DND-41 (cell line): ENCODE data around the gene LPAR3.

Experiments used
- ATAC-seq: fragments of 200-7000 bp; cut with Tn5 transposase; 3 replicates; pipeline ENCODE4 v1.9.1; 2021; ENCODE audit warnings: low read depth; ENCODE audit not compliant: insufficient read depth
- DNase-seq: peaks from one replicate; pipeline ENCODE4 v3.0.0-alpha.2; 2020
- H2AFZ ChIP-seq: 2 replicates; pipeline ENCODE4 v1.6.0; 2012; ENCODE audit warnings: low read depth, low read length
- H3K27ac ChIP-seq: 2 replicates; pipeline ENCODE4 v1.5.1; 2012; ENCODE audit warnings: low read length, inconsistent platforms
- H3K27me3 ChIP-seq: fragments of 200-600 bp; sonication (generic); 2 replicates; pipeline ENCODE4 v1.6.0; 2012; ENCODE audit warnings: low read length, mild to moderate bottlenecking, inconsistent platforms; ENCODE audit not compliant: insufficient read depth, poor library complexity
- H3K36me3 ChIP-seq: 2 replicates; pipeline ENCODE4 v1.5.1; 2012; ENCODE audit warnings: low read length, inconsistent platforms; ENCODE audit not compliant: insufficient read depth
- H3K4me1 ChIP-seq: 2 replicates; pipeline ENCODE4 v1.5.1; 2012; ENCODE audit warnings: mild to moderate bottlenecking, low read length; ENCODE audit not compliant: insufficient read depth
- H3K4me2 ChIP-seq: 2 replicates; pipeline ENCODE4 v1.6.0; 2012; ENCODE audit warnings: mild to moderate bottlenecking, moderate library complexity, low read length, inconsistent platforms; ENCODE audit not compliant: insufficient read depth
- H3K4me3 ChIP-seq, 2 experiments: fragments of 200-600 bp in 1 of 2; shearing (Covaris generic) in 1 of 2; 2 replicates each; pipeline ENCODE4 v1.5.1; 2012 to 2016; ENCODE audit warnings: inconsistent platforms in 2 of 2, low read length in 2 of 2, mild to moderate bottlenecking in 2 of 2, low read depth in 1 of 2, moderate library complexity in 1 of 2
- H3K79me2 ChIP-seq: 2 replicates; pipeline ENCODE4 v1.6.0; 2012; ENCODE audit warnings: low read length, inconsistent platforms; ENCODE audit not compliant: insufficient read depth
- H3K9ac ChIP-seq: 2 replicates; pipeline ENCODE4 v1.6.0; 2012; ENCODE audit warnings: low read depth, mild to moderate bottlenecking, inconsistent platforms, low read length, moderate library complexity
- H3K9me3 ChIP-seq: 2 replicates; pipeline ENCODE4 v1.5.1; 2012; ENCODE audit warnings: low read length, moderate library complexity, mild to moderate bottlenecking, inconsistent platforms; ENCODE audit not compliant: insufficient read depth, severe bottlenecking
- H4K20me1 ChIP-seq: 2 replicates; pipeline ENCODE4 v1.6.0; 2012; ENCODE audit warnings: low read length; ENCODE audit not compliant: insufficient read depth
- EZH2 ChIP-seq: IDR thresholded peaks from 3 replicates; pipeline ENCODE4 v1.6.1; 2012; ENCODE audit warnings: borderline replicate concordance, low read depth, mild to moderate bottlenecking, moderate library complexity, low read length, inconsistent platforms; ENCODE audit not compliant: severe bottlenecking
- TF ChIP-seq, protein P1 (sequence below): IDR thresholded peaks from 2 replicates; pipeline ENCODE4 v1.5.1; 2012; ENCODE audit warnings: borderline replicate concordance, low read length, moderate library complexity, mild to moderate bottlenecking; ENCODE audit not compliant: poor library complexity, severe bottlenecking; ENCODE audit errors: extremely low read depth

The LPAR3 gene

DNA sequence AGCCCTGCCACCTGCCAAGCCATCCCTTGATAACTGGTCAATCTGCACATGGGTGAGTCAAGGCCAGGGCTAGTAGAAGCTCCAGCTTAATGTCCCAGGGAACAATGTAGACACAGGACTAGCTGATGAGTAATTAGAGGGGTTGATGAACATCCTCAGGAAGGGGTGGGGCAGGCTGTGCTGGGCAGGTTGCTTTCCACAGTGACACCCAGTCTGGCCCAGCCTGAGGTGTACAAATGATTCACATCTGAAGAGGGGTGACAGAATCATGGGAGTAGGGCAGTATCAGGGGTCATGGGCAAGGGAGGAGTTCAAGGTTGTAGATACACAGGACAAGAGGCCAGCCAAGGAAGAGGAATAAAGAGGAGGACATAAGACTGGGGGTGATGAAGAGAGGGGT lies 4.3 kb downstream of the LPAR3 start:
- H3K27ac ChIP-seq: no peak overlapping the region
- H3K4me2 ChIP-seq: no peak overlapping the region
- H3K27me3 ChIP-seq: no peaks in the 10 kb centered on the region
- H3K79me2 ChIP-seq: no peaks in the 10 kb centered on the region
- H3K9ac ChIP-seq: no peak overlapping the region
- H4K20me1 ChIP-seq: no peaks in the 10 kb centered on the region
- DNase-seq (no peak), ATAC-seq (no peak)
- H3K4me1 ChIP-seq: no peaks in the 10 kb centered on the region
- H3K4me3 ChIP-seq: no peak overlapping the region
- no peak for TF ChIP-seq EZH2
- TF ChIP-seq, protein P1, sequence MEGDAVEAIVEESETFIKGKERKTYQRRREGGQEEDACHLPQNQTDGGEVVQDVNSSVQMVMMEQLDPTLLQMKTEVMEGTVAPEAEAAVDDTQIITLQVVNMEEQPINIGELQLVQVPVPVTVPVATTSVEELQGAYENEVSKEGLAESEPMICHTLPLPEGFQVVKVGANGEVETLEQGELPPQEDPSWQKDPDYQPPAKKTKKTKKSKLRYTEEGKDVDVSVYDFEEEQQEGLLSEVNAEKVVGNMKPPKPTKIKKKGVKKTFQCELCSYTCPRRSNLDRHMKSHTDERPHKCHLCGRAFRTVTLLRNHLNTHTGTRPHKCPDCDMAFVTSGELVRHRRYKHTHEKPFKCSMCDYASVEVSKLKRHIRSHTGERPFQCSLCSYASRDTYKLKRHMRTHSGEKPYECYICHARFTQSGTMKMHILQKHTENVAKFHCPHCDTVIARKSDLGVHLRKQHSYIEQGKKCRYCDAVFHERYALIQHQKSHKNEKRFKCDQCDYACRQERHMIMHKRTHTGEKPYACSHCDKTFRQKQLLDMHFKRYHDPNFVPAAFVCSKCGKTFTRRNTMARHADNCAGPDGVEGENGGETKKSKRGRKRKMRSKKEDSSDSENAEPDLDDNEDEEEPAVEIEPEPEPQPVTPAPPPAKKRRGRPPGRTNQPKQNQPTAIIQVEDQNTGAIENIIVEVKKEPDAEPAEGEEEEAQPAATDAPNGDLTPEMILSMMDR: no peak
- no peaks in the 10 kb centered on the region for H3K9me3 ChIP-seq
- no peaks in the 10 kb centered on the region for H3K36me3 ChIP-seq
- no peak overlapping the region for H2AFZ ChIP-seq

- Histone ChIP-seq H3K9me3 (no peaks in the 10 kb centered on the region), H3K27me3 (no peaks in the 10 kb centered on the region), H3K9ac (no peak overlapping the region), H3K36me3 (no peaks in the 10 kb centered on the region), H3K4me3 (no peak overlapping the region), H3K27ac (no peak overlapping the region), H4K20me1 (no peaks in the 10 kb centered on the region), H3K4me2 (no peak overlapping the region), H3K4me1 (no peaks in the 10 kb centered on the region), H3K79me2 (no peaks in the 10 kb centered on the region), H2AFZ (no peak overlapping the region)
- DNase-seq (no peak), ATAC-seq (no peak)
- TF ChIP-seq, protein P1: no peak
- no peak for TF ChIP-seq EZH2
Measured at GRCh38 chr1:84887261-84887934, 5.6 kb downstream of the LPAR3 start.

DNA sequence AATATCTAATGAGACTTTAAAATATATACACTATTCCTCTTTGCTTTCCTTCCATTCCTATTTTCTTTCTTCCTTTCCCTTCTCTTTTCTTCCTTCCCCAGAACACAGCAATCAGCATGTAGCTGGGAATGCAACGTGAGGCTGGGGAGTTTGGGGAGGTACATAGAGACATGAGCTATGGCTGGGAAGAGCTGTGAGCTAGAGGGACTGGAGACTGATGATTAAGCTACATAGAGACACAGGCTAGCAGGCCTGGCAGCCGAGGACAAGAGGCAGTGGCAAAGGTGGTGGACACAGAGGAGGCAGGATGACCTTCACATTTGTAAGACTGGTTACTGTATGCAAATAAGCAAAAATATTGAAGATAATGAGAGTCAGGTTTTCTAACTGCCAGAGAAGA lies 7.5 kb downstream of the LPAR3 start:
- Histone ChIP-seq H3K27ac (no peak overlapping the region), H3K36me3 (no peaks in the 10 kb centered on the region), H2AFZ (no peak overlapping the region), H3K4me1 (no peaks in the 10 kb centered on the region), H3K4me3 (no peak overlapping the region), H3K79me2 (no peaks in the 10 kb centered on the region), H4K20me1 (no peaks in the 10 kb centered on the region), H3K9me3 (no peaks in the 10 kb centered on the region), H3K27me3 (no peaks in the 10 kb centered on the region), H3K4me2 (no peak overlapping the region), H3K9ac (no peak overlapping the region)
- no peak for DNase-seq
- TF ChIP-seq, protein P1: no peak
- no peak for ATAC-seq
